SJSA1 (cell line): ENCODE measurements around the gene RGS18. TPM values are rescaled to one million over a fixed set of nuclear protein-coding genes. Genes with fewer than 3 reads are reported as not detected.
"Not testable (repeated sequence)": the region's sequence is repeated elsewhere in the genome, so short reads cannot be mapped to it uniquely, and the experiment has no call there.

ENCODE experiments used
- DNase-seq, 2 experiments: peaks; one replicate each; pipeline ENCODE4 v3.0.0-alpha.2; 2015 to 2020; ENCODE audit warnings: low spot score in 2 of 2, low read depth in 1 of 2
- H3K27ac ChIP-seq: fragments of 250-450 bp; sonication (Bioruptor Pico); 2 replicates; pipeline ENCODE4 v1.5.1; 2020; ENCODE audit warnings: mild to moderate bottlenecking, moderate library complexity
- H3K27me3 ChIP-seq: fragments of 250-450 bp; sonication (Bioruptor Pico); replicated peaks from 2 replicates; pipeline ENCODE4 v1.5.1; 2020; ENCODE audit warnings: mild to moderate bottlenecking, moderate library complexity
- H3K36me3 ChIP-seq: fragments of 250-450 bp; sonication (Bioruptor Pico); 2 replicates; pipeline ENCODE4 v1.5.1; 2020; ENCODE audit warnings: mild to moderate bottlenecking
- H3K4me1 ChIP-seq: fragments of 250-450 bp; sonication (Bioruptor Pico); replicated peaks from 2 replicates; pipeline ENCODE4 v1.6.1; 2021; ENCODE audit warnings: mild to moderate bottlenecking
- H3K4me3 ChIP-seq: fragments of 250-450 bp; sonication (Bioruptor Pico); 2 replicates; pipeline ENCODE4 v1.5.1; 2020; ENCODE audit warnings: mild to moderate bottlenecking
- H3K9me3 ChIP-seq: fragments of 250-450 bp; sonication (Bioruptor Pico); replicated peaks from 2 replicates; pipeline ENCODE4 v1.5.1; 2020; ENCODE audit warnings: mild to moderate bottlenecking
- total RNA-seq: library from RNA; depleted of rRNA; stranded (reverse); fragments of >200 nt; shearing (Covaris generic); gene quantifications from 2 replicates; pipeline ENCODE4 v1.2.3, GENCODE V29; 2014

The RGS18 gene
- total RNA-seq, 1 experiment from 2014 or later = not detected

DNA sequence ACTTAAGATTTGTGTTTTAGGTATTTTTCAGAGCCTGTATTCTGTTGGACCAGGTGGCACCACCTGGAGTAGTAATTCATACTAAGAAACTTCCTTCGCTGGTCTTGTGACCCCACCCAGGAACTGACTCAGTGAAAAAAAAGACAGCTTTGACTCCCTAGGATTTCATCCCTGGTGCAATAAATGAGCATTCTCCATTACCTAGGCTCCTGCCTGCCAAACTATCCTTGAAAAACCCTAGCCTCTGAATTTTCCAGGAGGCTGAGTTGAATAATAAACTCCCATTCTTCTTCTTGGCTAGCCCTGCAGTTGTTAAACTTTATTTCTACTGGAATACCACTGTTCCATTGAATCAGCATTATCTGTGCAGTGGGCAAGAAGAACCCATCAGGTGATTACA lies 10.6 kb upstream of the RGS18 start:
- DNase-seq = no peak
- Histone ChIP-seq H3K4me1 (no peaks in the 10 kb centered on the region), H3K9me3 (no peaks in the 10 kb centered on the region), H3K27ac (no peak overlapping the region), H3K4me3 (no peak overlapping the region), H3K27me3 (no peaks in the 10 kb centered on the region), H3K36me3 (no peaks in the 10 kb centered on the region)

- DNase-seq = no peak
- no peaks in the 10 kb centered on the region for H3K4me1 ChIP-seq
- no peaks in the 10 kb centered on the region for H3K27me3 ChIP-seq
- no peak overlapping the region for H3K27ac ChIP-seq
- no peak overlapping the region for H3K4me3 ChIP-seq
- H3K36me3 ChIP-seq = no peaks in the 10 kb centered on the region
- no peaks in the 10 kb centered on the region for H3K9me3 ChIP-seq
These were observed 7.1 kb upstream of the RGS18 start for GRCh38 chr1:192151176-192151575.

DNA sequence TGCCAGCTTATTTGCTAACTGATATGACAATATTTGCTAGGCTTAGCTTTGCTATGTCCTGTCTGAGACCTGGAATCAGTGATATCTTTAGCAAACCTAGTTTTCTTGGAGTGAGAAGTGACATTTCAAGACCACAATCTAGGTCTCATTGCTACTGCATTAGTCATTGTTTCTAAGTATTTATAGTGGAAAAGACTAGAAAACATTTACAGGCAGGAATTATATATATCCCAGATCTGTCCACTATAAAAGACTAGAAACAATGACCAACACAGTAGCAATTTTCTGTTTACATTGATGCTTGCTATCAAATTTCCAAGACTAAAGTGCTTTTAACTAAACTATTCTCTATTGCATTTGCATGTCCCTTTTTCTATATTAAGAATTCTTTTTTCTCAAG lies 5.0 kb upstream of the RGS18 start:
- no peak overlapping the region for H3K4me3 ChIP-seq
- no peak overlapping the region for H3K27ac ChIP-seq

DNA sequence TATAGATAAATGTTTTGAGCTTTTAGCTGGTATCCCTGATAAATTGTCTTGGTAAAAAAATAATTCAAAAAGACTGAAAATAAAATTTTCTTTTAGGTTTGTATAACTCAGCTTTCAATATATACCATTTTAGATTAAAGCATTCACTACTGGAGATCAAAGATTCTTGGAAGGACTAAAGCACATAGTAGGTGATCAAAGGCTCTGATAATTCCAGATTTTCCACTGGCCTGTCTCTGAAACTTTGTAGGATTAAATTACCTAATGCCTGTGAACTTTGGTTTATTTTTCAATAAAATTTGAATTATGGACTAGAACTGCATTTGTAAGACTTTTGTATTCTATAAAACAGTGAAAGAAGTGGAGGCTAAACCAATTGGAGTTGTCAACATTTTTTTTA lies 1.2 kb upstream of the RGS18 start:
- no peaks in the 10 kb centered on the region; the same call in 1 of the 2 replicates for H3K9me3 ChIP-seq
- no peaks in the 10 kb centered on the region for H3K4me1 ChIP-seq
- H3K36me3 ChIP-seq = no peaks in the 10 kb centered on the region
- H3K27me3 ChIP-seq = no peaks in the 10 kb centered on the region
- no peak overlapping the region for H3K4me3 ChIP-seq
- no peak overlapping the region for H3K27ac ChIP-seq
- DNase-seq = no peak

More for the DNA sequence above, 5.0 kb upstream of the RGS18 start:
- no peak for DNase-seq
- Histone ChIP-seq H3K27me3 (no peaks in the 10 kb centered on the region), H3K9me3 (no peaks in the 10 kb centered on the region; the same call in 1 of the 2 replicates), H3K4me1 (no peaks in the 10 kb centered on the region), H3K36me3 (no peaks in the 10 kb centered on the region)

DNA sequence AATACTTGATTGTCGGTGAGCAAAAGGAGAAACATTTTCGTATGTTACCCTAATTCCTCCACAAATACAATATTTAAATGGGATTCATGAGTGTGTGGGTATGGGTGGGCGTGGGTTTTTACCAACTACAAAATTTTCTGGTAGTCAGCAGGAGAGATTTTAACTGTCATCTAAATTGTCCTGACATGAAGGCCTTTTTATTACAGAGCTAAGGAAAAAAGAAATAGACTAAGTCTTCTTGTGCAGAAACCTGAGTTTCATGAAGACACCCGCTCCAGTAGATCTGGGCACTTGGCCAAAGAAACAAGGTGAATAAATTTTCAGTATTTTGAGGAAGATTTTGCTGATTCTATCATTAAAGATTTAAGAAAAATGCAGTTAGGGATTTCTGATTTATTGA lies 752 bp downstream of the RGS18 start:
- no peaks in the 10 kb centered on the region for H3K27me3 ChIP-seq
- H3K4me3 ChIP-seq = no peak overlapping the region
- H3K36me3 ChIP-seq = no peaks in the 10 kb centered on the region
- no peaks in the 10 kb centered on the region for H3K4me1 ChIP-seq
- DNase-seq = no peak
- H3K27ac ChIP-seq = no peak overlapping the region
- H3K9me3 ChIP-seq = no peaks in the 10 kb centered on the region; the same call in 1 of the 2 replicates

DNA sequence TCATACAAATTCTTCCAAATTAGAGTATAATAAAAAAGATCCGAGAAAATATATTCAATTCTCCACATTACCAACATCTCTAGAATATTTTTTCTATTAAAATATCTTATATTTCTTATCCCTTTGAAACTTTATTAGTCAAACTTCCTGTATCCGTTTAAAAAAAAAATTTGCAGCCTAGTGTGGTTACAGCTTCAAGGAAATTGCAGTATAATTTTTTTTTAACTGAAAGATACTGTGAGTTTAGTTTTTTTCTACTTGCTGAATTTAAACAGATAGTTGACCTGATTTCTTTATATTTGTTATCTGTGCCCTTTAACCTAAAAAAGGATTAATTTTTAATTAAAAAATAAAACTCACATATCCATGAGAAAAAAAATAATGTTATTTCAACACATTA lies 1.5 kb downstream of the RGS18 start:
- Histone ChIP-seq H3K4me1 (no peaks in the 10 kb centered on the region), H3K27ac (no peak overlapping the region), H3K27me3 (no peaks in the 10 kb centered on the region), H3K9me3 (no peaks in the 10 kb centered on the region; the same call in 1 of the 2 replicates), H3K36me3 (no peaks in the 10 kb centered on the region), H3K4me3 (no peak overlapping the region)
- no peak for DNase-seq

- H3K36me3 ChIP-seq = no peaks in the 10 kb centered on the region
- DNase-seq = no peak
- H3K27me3 ChIP-seq = no peaks in the 10 kb centered on the region
- no peak overlapping the region for H3K27ac ChIP-seq
- H3K4me1 ChIP-seq = no peaks in the 10 kb centered on the region
- H3K4me3 ChIP-seq = no peak overlapping the region
- no peaks in the 10 kb centered on the region; the same call in 1 of the 2 replicates for H3K9me3 ChIP-seq
These were observed 1.9 kb downstream of the RGS18 start for GRCh38 chr1:192160196-192160595.

- Histone ChIP-seq H3K27ac (no peak overlapping the region), H3K36me3 (no peaks in the 10 kb centered on the region), H3K27me3 (no peaks in the 10 kb centered on the region), H3K4me3 (no peak overlapping the region), H3K9me3 (no peaks in the 10 kb centered on the region; the same call in 1 of the 2 replicates), H3K4me1 (no peaks in the 10 kb centered on the region)
- no peak for DNase-seq
These were observed 3.7 kb downstream of the RGS18 start for GRCh38 chr1:192161976-192162375.

- Histone ChIP-seq H3K36me3 (no peaks in the 10 kb centered on the region), H3K4me1 (no peaks in the 10 kb centered on the region), H3K4me3 (no peak overlapping the region), H3K9me3 (no peaks in the 10 kb centered on the region; the same call in 1 of the 2 replicates), H3K27me3 (no peaks in the 10 kb centered on the region), H3K27ac (no peak overlapping the region)
- no peak for DNase-seq
These were observed 4.1 kb downstream of the RGS18 start for GRCh38 chr1:192162376-192162775.

DNA sequence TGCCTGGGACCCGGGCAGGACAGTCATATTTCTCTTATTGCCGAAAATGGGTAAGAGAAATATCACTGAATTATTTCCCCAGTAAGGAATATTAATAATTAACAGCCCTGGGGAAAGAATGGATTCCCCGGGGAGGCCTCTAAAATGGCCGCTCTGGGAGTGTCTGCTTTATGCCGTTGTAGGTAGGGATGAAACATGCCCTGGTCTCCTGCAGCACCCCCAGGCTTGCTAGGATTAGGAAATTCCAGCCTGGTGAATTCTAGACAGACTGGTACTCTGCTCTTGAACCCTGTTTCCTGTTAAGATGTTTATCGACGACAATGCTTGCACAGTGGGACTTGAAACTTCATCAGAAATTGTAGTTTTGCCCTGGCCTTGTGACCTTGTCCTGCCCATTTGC lies 6.7 kb downstream of the RGS18 start:
- not testable (repeated sequence) for H3K36me3 ChIP-seq, DNase-seq, H3K27ac ChIP-seq, H3K4me3 ChIP-seq, H3K9me3 ChIP-seq, H3K27me3 ChIP-seq, H3K4me1 ChIP-seq

DNA sequence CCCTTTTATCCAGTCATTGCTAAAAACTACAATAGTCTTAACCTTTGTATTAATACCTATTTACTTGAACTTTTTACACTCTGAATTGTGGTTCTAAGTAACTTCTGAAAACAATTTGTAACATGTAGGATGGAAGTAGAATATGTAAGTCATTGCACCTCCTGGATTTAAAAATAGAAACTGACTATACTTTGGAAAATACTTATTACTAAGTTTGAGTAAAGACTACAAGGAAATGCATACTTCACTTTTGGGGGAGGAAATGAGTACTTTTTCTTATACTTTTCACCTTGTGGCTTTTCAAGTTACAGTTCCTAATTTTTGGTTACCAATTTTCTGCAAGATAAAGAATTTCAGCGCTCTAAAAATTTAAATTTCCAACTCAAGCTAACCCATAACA lies 8.7 kb downstream of the RGS18 start:
- H3K27me3 ChIP-seq = no peaks in the 10 kb centered on the region
- H3K9me3 ChIP-seq = no peaks in the 10 kb centered on the region
- no peak overlapping the region for H3K4me3 ChIP-seq
- H3K27ac ChIP-seq = no peak overlapping the region
- DNase-seq = no peak
- no peaks in the 10 kb centered on the region for H3K36me3 ChIP-seq
- H3K4me1 ChIP-seq = no peaks in the 10 kb centered on the region

GRCh38 chr1:192167911-192168700 lies 9.8 kb downstream of the RGS18 start:
- Histone ChIP-seq H3K4me1 (no peaks in the 10 kb centered on the region), H3K27ac (no peak overlapping the region), H3K36me3 (no peaks in the 10 kb centered on the region), H3K27me3 (no peaks in the 10 kb centered on the region), H3K4me3 (no peak overlapping the region), H3K9me3 (no peaks in the 10 kb centered on the region)
- DNase-seq = no peak

GRCh38 chr1:192168964-192169363 lies 10.7 kb downstream of the RGS18 start:
- Histone ChIP-seq H3K27me3 (no peaks in the 10 kb centered on the region), H3K36me3 (no peaks in the 10 kb centered on the region), H3K9me3 (no peaks in the 10 kb centered on the region), H3K4me3 (no peak overlapping the region), H3K27ac (no peak overlapping the region), H3K4me1 (no peaks in the 10 kb centered on the region)
- no peak for DNase-seq

DNA sequence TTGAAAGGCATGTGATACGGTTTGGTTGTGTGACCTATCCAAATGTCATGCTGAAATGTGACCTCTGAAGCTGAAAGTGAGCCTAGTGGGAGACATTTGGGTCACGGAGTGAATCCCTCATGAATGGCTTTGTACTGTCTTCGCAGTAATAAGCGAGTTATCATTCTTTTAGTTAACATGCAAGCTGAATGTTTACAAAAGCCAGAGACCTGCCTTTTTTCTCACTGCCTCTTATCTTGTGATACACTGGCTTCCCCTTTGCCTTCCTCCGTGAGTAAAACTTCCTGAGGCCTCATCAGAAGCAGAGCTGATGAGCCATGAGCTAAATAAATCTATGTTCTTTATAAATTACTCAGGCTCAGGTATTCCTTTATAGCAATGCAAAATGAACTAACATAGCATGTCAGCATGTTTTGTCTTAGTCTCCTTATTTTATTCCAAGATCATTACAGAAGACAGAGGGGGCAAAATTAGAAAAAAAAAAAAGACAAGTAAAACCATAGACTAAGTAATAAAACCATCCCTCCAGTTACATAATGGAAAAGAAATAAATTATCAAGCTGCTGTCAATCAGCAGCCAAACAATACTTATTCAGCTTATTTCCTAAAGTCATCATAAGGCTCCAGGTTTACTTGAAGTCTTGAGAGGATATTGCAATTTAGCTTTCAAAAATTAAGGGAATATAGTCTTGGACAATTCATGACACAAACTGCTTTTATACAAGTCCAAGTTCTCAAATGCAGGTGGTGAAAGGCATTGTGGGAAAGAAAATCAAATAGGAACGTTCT lies 12.1 kb downstream of the RGS18 start:
- Histone ChIP-seq H3K4me3 (no peak overlapping the region), H3K27ac (no peak overlapping the region), H3K9me3 (no peaks in the 10 kb centered on the region), H3K4me1 (no peaks in the 10 kb centered on the region), H3K27me3 (no peaks in the 10 kb centered on the region), H3K36me3 (no peaks in the 10 kb centered on the region)
- no peak for DNase-seq
